ENCODE data around the gene ADAM10.

GRCh38 chr15:58549013-58549784 lies 200.3 kb downstream of the ADAM10 start:
- TF ChIP-seq CTCF (IDR thresholded peaks at IDR 0.05) (no peak), POLR2A (IDR thresholded peaks at IDR 0.05) (no peak)

Measured in breast epithelium (tissue), 3 donors.